ENCODE results near the gene RRBP1. TPM values are rescaled to one million over a fixed set of nuclear protein-coding genes. Genes with fewer than 3 reads are reported as not detected.

RRBP1 gene
- total RNA-seq, 1 donor from 2014 or later: 46.7 TPM

GRCh38 chr20:17605131-17605660 is 76.8 kb downstream of the RRBP1 start:
- H3K4me1 Mint-ChIP-seq: peaks cover 28% of the 10 kb centered on the region
- TF ChIP-seq CTCF (conservative IDR thresholded peaks at IDR 0.05): no peak
- no peaks in the 10 kb centered on the region for H3K9me3 Mint-ChIP-seq
- no peaks in the 10 kb centered on the region for H3K27me3 Mint-ChIP-seq (ENCODE audit: low read depth)
- DNase-seq (ENCODE audit: low read depth, low spot score): no peak
- peaks cover 2% of the 10 kb centered on the region for H3K36me3 Mint-ChIP-seq (ENCODE audit: low read depth)
- H3K27ac Mint-ChIP-seq (ENCODE audit: unreplicated experiment): no peak overlapping the region
- no peak overlapping the region for H3K4me3 Mint-ChIP-seq

DNA sequence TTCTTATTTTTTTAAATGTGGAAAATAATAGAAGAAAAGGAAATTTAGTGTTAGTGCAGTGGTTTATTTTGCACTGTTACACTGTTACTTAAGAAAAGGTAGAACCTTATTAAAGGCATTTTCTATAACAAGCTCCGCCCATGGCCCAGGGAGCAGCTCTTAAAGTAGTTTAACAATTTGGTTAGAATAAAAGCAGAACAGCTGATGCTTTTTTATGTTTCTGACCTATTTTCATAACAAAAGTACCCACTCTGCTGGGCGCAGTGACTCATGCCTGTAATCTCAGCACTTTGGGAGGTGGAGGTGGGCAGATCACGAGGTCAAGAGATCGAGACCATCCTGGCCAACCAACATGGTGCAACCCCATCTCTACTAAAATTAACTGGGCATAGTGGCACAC is 79.5 kb downstream of the RRBP1 start:
- Mint-ChIP-seq H3K4me1 (peaks cover 28% of the 10 kb centered on the region), H3K27ac (ENCODE audit: unreplicated experiment) (no peak overlapping the region), H3K27me3 (ENCODE audit: low read depth) (no peaks in the 10 kb centered on the region), H3K4me3 (no peak overlapping the region), H3K36me3 (ENCODE audit: low read depth) (peaks cover 4% of the 10 kb centered on the region), H3K9me3 (no peaks in the 10 kb centered on the region)
- DNase-seq (ENCODE audit: low read depth, low spot score): no peak
- no peak for TF ChIP-seq CTCF (conservative IDR thresholded peaks at IDR 0.05)

DNA sequence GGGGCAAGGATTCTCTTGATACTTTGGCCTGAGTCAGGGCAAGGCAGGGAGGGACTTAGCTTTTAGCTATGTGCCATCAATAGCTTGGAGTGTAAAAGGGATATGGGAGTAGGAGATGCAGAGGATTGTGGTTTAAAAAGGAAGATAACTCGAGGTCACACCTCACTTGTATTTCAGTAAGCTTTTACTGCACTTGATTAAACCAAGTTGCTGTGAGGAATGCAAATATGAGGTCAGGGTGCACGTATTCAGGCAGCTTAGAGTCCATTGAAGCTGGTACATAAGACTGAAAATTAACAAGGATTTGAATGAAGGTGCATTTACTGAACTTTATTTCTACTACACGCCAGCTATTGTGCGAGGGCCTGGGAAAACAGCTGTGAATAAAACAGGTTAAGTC is 80.1 kb downstream of the RRBP1 start:
- peaks cover 4% of the 10 kb centered on the region for H3K36me3 Mint-ChIP-seq (ENCODE audit: low read depth)
- peak overlapping the region; percentile 83 for H3K27ac Mint-ChIP-seq (ENCODE audit: unreplicated experiment)
- no peak for TF ChIP-seq CTCF (conservative IDR thresholded peaks at IDR 0.05)
- peaks cover 27% of the 10 kb centered on the region for H3K4me1 Mint-ChIP-seq
- H3K9me3 Mint-ChIP-seq: no peaks in the 10 kb centered on the region
- H3K4me3 Mint-ChIP-seq: no peak overlapping the region
- H3K27me3 Mint-ChIP-seq (ENCODE audit: low read depth): no peaks in the 10 kb centered on the region
- no peak for DNase-seq (ENCODE audit: low read depth, low spot score)

- H3K4me3 Mint-ChIP-seq: no peak overlapping the region
- no peak overlapping the region for H3K27ac Mint-ChIP-seq (ENCODE audit: unreplicated experiment)
- no peaks in the 10 kb centered on the region for H3K27me3 Mint-ChIP-seq (ENCODE audit: low read depth)
- H3K36me3 Mint-ChIP-seq (ENCODE audit: low read depth): peaks cover 4% of the 10 kb centered on the region
- peaks cover 6% of the 10 kb centered on the region for H3K4me1 Mint-ChIP-seq
- no peaks in the 10 kb centered on the region for H3K9me3 Mint-ChIP-seq
- DNase-seq (ENCODE audit: low read depth, low spot score): no peak
- TF ChIP-seq CTCF (conservative IDR thresholded peaks at IDR 0.05): no peak
Observed at GRCh38 chr20:17598013-17598550, 84.0 kb downstream of the RRBP1 start.

GRCh38 chr20:17595856-17596255 is 86.2 kb downstream of the RRBP1 start:
- no peaks in the 10 kb centered on the region for H3K27me3 Mint-ChIP-seq (ENCODE audit: low read depth)
- TF ChIP-seq CTCF (conservative IDR thresholded peaks at IDR 0.05): no peak
- H3K27ac Mint-ChIP-seq (ENCODE audit: unreplicated experiment): no peak overlapping the region
- no peaks in the 10 kb centered on the region for H3K9me3 Mint-ChIP-seq
- no peak for DNase-seq (ENCODE audit: low read depth, low spot score)
- H3K36me3 Mint-ChIP-seq (ENCODE audit: low read depth): peaks cover 4% of the 10 kb centered on the region
- H3K4me3 Mint-ChIP-seq: no peak overlapping the region
- no peaks in the 10 kb centered on the region for H3K4me1 Mint-ChIP-seq

All from neural crest cell (in vitro differentiated cells).